Measurements from ENCODE around the gene PHF23.

PHF23 gene

GRCh38 chr17:7241783-7242716 is 2.8 kb upstream of the PHF23 start, which contains the start of gene GABARAP:
TSS of gene GABARAP (minus strand) at chr17:7242449. CDS start at chr17:7242330, 119 bp downstream.
- TF ChIP-seq CTCF (conservative IDR thresholded peaks at IDR 0.05), result no peak
- H3K27ac ChIP-seq, result peak within 1 kb of the TSS; percentile 92

GRCh38 chr17:7241090-7241733 is 2.0 kb upstream of the PHF23 start:
- peak overlapping the region; percentile 92 for H3K27ac ChIP-seq
- TF ChIP-seq CTCF (conservative IDR thresholded peaks at IDR 0.05), result no peak

- no peak for TF ChIP-seq CTCF (conservative IDR thresholded peaks at IDR 0.05)
- H3K27ac ChIP-seq, result peak overlapping the region; percentile 92
Measured at GRCh38 chr17:7240375-7240774, 1.1 kb upstream of the PHF23 start.

GRCh38 chr17:7238420-7239090 is 702 bp downstream of the PHF23 start:
- H3K27ac ChIP-seq, result peak overlapping the region; percentile 81
- TF ChIP-seq CTCF (conservative IDR thresholded peaks at IDR 0.05), result no peak

- H3K27ac ChIP-seq, result peak overlapping the region; percentile 81
- no peak for TF ChIP-seq CTCF (conservative IDR thresholded peaks at IDR 0.05)
Measured at GRCh38 chr17:7237761-7238419, 1.4 kb downstream of the PHF23 start.

GRCh38 chr17:7237266-7237760 is 1.9 kb downstream of the PHF23 start:
- no peak for TF ChIP-seq CTCF (conservative IDR thresholded peaks at IDR 0.05)
- peak overlapping the region; percentile 81 for H3K27ac ChIP-seq
